B cell (primary cell): Measurements from ENCODE around the gene SELENOF.

Source experiments
- CTCF ChIP-seq: fragments of 200-600 bp; IDR thresholded peaks from one replicate; pipeline ENCODE4 v1.8.0; 2022; ENCODE audit warnings: antibody characterized with exemption, mild to moderate bottlenecking
- EZH2 ChIP-seq: IDR thresholded peaks from 2 replicates; pipeline ENCODE4 v1.6.1; 2012; ENCODE audit warnings: borderline replicate concordance, low read depth, mild to moderate bottlenecking, moderate library complexity, low read length; ENCODE audit not compliant: insufficient read depth, poor library complexity, severe bottlenecking

DNA sequence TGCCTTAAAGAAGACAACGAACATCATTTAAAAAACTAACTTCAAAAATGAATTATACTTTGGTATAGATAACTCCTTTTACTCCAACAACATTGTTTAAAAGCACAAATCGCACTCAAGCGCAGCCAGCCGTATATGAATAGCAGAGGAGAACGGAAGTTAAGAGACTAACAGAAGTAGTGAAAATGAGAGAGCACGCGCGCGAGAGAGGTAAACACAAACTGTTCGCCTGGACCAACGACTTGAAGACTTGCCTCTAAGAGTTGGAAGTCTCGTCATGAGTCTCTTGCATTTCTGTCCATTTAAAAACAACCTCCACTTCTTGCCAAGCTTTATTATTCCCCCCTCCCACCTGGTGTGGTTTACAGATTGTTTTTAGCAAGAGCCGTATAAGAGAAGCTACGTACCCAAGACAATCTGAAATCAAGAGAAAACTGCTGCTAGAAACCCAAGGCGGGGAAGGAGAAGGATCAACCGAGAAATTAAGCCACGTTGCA, 479 bp downstream of the SELENOF start:
- no peak for TF ChIP-seq CTCF
- TF ChIP-seq EZH2 = no peak
